GM13976 (cell line): ENCODE results near the gene KDM4C.
"Not testable (repeated sequence)": the region's sequence is repeated elsewhere in the genome, so short reads cannot be mapped to it uniquely, and the experiment has no call there.

ENCODE experiments used
- DNase-seq: peaks from one replicate; pipeline ENCODE4 v3.0.0; 2012; ENCODE audit warnings: low spot score
- in situ Hi-C: fragments of 300-500 bp; cut with MboI; formaldehyde crosslinking; loops from one replicate; pipeline ENCODE4 v1.12.0; 2022; ENCODE audit warnings: low sequenced_read_pairs, mixed read lengths, inconsistent platforms; ENCODE audit not compliant: unreplicated experiment
- TF ChIP-seq, protein P1 (sequence below): IDR thresholded peaks from 2 replicates; pipeline ENCODE4 v1.5.1; 2012; ENCODE audit warnings: borderline replicate concordance, mild to moderate bottlenecking; ENCODE audit not compliant: insufficient read depth; ENCODE audit errors: extremely low read depth, missing control alignments, control extremely low read depth

KDM4C gene

DNA sequence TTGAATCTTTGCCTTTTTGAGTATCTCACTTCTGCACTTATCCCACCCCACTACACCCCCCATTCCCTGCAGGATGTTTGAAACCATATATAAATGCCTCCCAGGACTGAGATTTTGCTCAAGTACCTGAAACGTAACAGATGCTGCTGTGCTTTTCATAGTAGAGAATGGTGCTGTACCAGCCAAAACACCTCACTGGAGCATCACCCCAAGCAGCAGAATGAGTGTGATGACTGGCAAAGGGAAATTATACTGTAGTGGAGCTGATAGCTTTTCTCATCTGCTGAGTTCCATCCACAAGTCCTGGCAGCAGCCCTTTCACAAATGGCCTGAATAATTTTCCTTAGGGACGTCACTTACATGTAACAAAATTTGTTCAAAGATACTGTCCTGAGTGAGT is 246.1 kb downstream of the KDM4C start:
- no peak for DNase-seq
- in situ Hi-C loops = no loop called here

DNA sequence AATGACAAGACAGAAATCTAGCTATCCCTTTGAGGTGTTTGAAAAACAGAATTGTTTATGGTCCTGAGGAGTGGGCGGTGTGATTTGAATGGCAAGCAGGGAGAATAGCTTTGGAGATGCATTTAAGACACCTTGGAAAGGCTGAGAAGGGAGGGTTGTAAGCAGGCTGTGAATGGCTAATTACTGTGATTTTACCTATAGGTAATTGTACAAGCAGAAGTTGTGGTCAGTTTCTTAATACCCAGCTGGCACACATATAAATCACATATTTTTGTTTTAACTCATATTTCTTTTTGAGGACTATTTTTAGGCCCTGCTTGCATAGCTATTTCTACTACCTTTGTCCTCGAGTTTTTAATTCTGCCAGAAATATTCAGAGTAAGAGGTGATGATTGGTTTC is 248.6 kb downstream of the KDM4C start:
- TF ChIP-seq, protein P1, sequence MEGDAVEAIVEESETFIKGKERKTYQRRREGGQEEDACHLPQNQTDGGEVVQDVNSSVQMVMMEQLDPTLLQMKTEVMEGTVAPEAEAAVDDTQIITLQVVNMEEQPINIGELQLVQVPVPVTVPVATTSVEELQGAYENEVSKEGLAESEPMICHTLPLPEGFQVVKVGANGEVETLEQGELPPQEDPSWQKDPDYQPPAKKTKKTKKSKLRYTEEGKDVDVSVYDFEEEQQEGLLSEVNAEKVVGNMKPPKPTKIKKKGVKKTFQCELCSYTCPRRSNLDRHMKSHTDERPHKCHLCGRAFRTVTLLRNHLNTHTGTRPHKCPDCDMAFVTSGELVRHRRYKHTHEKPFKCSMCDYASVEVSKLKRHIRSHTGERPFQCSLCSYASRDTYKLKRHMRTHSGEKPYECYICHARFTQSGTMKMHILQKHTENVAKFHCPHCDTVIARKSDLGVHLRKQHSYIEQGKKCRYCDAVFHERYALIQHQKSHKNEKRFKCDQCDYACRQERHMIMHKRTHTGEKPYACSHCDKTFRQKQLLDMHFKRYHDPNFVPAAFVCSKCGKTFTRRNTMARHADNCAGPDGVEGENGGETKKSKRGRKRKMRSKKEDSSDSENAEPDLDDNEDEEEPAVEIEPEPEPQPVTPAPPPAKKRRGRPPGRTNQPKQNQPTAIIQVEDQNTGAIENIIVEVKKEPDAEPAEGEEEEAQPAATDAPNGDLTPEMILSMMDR = no peak
- no peak for DNase-seq
- in situ Hi-C loops = no loop called here

More for the DNA sequence above, 246.1 kb downstream of the KDM4C start:
- TF ChIP-seq, protein P1 = no peak

DNA sequence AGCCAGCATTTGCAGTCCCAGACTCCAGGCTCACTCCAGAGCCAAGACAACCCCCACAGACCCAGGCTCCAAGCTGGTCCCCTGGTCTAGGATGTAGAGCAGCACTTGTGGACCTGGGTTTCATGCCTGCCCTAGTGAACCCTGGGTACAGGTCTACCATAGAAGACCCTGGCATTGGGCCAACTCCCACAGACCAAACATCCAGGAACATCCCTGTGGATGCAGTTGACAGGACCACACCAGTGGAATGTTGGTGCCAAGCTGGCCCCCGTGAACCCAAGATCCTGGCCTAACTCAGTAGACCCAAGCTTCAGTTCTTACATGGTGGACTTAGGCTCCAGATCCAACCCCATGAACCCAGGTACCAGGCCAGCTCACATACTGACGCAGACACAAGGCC is 250.6 kb downstream of the KDM4C start:
- TF ChIP-seq, protein P1 = no peak
- in situ Hi-C loops = no loop called here
- DNase-seq = no peak

DNA sequence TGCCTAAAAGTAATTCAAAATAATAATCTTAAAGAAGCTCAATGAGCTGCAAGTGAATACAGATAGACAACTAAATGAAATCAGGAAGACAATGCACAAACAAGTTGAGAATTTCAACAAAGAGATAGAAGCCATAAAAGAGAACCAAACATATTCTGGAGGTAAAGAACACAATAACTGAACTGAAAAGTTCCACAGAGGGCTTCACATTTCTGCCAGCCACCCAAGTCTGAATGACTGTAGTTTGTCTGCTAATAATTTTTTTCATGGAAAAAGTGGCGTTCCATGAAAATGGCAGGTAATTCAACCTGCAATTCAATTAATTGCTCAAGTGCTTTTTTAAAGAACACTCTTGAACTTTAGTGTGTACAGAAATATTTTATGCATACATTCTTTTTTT is 251.3 kb downstream of the KDM4C start:
- TF ChIP-seq, protein P1 = no peak
- in situ Hi-C loops = no loop called here
- DNase-seq = no peak

DNA sequence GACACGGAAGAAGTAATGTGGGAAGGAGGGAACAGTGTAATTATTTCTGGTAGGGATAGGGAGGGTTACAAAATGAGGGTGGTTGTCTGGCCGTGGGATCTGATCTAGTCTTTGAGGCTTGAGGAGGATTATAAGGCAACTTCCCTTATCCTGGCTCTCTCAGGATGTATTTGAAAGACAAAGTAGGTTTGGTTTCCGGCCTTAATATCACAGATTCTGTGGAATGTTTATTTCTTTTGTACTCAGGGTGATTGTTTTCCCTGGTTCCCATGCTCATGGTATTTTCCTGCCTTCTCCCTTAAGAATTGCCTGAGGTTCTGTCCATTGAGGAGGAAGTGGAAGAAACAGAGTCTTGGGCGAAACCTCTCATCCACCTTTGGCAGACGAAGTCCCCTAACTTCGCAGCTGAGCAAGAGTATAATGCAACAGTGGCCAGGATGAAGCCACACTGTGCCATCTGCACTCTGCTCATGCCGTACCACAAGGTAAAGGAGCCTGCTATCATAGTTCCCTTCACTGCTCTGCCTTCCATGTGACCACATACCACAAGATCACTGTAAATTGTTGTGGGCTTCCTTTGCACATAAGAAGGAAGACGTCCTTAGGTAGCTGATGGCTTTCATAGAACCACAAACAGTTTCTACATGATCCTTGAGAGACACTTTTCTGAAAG is 253.8 kb downstream of the KDM4C start:
- DNase-seq = no peak
- TF ChIP-seq, protein P1 = no peak
- in situ Hi-C loops = loop anchor here (10.0 kb wide), 1 partner anchor 187 kb away; no protein-coding TSS in a partner anchor

DNA sequence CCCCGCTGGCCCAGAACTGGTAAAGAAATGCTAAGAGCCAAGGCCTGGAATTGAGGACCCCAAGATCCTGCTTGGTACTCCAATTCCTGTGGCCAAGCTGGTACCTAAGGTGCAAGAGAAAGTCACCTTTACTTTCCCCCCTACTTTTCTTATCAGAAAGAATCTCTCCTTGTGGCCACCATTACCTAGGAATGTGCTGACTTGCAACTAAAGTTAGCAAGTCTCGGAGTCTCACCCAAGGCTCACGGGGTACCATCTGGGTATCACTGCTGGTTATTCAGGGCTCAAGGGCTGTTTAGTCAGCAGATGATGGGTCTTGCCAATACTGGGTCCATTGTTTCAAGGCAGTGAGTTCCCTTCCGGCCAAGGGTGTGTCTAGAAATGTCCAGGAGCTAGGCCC is 270.2 kb downstream of the KDM4C start:
- DNase-seq = no peak
- TF ChIP-seq, protein P1 = no peak
- in situ Hi-C loops = no loop called here

DNA sequence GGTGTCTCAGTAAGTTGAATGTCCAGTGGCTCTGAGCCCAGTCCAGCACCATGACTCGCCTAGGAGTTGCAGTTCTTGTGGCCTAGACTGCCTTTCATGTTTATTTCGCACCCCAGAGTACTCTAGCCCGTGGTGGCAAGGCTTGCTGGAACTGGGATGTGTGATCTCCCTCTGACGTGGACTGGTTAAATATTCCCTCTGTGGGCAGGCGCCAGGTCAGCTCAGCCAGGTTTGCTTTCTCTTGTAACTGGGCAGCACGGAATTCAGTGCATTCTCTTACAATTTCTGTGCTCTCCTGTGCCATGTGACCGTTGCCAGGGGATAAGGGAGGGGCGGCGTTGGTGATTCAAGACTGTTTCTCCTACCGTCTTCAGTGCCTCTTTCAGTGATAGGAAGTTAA is 270.8 kb downstream of the KDM4C start:
- no peak for DNase-seq
- in situ Hi-C loops = no loop called here
- TF ChIP-seq, protein P1 = no peak

DNA sequence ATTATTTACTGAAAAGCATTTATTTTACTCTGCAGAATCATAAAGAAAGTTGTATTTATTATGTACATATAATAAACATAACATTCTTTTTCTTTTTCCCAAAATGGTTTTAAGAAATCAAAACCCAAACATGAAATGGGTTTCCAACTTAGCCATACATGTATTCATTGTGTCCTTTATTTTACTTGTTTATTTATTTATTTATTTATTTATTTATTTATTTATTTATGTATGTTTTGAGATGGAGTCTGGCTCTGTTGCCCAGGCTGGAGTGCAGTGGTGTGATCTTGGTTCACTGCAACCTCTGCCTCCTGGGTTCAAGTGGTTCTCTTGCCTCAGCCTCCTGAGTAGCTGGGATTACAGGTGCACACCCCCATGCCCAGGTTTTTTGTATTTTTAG is 273.2 kb downstream of the KDM4C start:
- in situ Hi-C loops, DNase-seq: not testable (repeated sequence)
